ENCODE measurements around the gene IL4R. TPM values are rescaled to one million over a fixed set of nuclear protein-coding genes. Genes with fewer than 3 reads are reported as not detected.

The IL4R gene
- total RNA-seq, 2 donors from 2014 or later = 30.7 to 89.2 TPM

Other genes with a start within 250 kb of the IL4R start
- 10 to 100 TPM in 1 of 2 donors, not detected in 1; 15.6 TPM for gene C16orf82, start 247.0 kb upstream of the IL4R start, total RNA-seq
- gene KDM8, start 110.4 kb upstream of the IL4R start, total RNA-seq = 10 to 100 TPM in 1 of 2 donors, 1 to 10 TPM in 1; 5.6 to 15.3 TPM
- gene NSMCE1, start 45.2 kb upstream of the IL4R start, total RNA-seq = 10 to 100 TPM; 55.4 to 71.7 TPM
- gene IL21R, start 88.2 kb downstream of the IL4R start, total RNA-seq = under 1 TPM; 0.32 to 0.57 TPM
- gene GTF3C1, start 235.9 kb downstream of the IL4R start, total RNA-seq = 100 to 1,000 TPM; 164 to 233 TPM
- 10 to 100 TPM; 31.7 to 40.9 TPM for gene KATNIP, start 236.2 kb downstream of the IL4R start, total RNA-seq